ENCODE measurements around the gene NPBWR2.

Gene NPBWR2, protein sequence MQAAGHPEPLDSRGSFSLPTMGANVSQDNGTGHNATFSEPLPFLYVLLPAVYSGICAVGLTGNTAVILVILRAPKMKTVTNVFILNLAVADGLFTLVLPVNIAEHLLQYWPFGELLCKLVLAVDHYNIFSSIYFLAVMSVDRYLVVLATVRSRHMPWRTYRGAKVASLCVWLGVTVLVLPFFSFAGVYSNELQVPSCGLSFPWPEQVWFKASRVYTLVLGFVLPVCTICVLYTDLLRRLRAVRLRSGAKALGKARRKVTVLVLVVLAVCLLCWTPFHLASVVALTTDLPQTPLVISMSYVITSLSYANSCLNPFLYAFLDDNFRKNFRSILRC

DNA sequence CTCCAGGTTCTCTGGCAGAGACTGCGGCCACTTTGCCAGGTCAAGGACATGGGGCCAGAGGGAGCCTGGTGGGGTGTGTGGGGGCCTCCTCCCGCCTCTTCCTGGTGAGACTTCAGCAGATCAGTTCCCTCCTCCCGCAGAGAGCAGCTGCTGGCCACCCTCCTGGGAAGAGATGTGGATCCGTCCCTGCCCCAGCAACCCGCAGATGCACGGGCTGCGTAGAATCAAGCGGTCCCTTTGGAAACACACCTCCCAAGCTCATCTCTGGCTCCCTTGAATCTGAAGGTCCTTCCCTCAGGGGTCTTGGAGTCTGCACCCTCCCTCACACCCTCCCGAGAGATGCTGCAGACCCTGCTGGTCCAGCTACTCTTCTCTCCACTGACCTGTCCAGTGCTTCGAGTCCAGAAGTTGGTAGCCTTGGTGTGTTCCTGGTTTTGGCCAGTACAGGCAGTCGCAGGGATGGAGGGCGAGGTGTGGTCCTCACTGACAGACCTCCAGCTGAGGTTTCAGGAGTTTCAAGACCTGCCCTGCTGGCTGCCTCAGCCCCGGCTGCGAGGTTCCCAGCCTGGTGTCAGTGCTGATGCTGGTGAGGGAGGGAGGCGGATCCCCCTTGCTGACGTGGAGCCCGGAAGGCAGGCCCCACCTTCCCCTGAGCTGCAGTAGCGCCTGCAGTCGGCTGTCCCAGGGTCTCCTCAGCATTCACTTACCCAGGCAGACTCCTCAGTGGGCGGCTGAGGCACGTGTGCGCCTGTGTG lies at the start of gene NPBWR2:
Gene NPBWR2 (minus strand): TSS at position 585 of the 755 bp plus-strand sequence. CDS start 734 bp downstream, outside the sequence.
- no peak for DNase-seq

DNA sequence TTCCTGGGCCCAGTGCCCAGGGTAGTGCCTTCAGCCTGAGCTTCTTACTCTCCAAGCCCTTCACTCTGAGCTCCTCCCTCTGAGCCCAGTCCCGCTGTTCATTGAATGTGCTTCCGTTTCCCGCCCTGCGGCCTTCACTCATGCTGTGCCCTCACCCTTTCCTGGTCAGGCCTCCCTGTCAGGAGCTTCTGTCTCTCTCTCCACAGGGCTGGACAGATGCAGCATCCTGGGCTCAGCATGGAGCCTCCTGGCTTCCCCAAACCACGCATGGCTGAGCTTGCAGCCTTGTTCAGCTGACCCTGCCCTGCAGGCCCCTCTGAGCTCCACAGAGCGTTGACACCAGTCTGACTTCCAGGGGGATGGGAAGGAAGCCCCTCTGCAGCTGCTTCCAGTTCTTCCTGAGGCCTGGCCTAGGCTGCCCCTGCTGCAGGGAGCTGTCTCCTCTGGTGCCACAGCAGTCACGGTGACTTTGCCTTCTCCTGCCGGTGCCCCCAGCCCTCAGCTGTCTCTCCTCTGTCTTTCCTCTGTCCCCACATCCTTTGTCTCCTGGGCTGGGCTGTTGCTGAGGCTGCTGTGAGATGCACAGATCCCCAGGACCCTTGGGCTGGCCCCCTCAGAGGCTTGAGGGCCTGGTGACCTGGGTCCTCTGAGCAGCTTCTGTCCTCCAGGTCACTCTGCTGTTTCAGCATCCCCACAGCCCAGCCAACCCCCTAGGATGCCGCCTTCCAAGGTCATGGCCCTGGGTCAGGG lies 48.9 kb upstream of the NPBWR2 start:
- no peak for DNase-seq

DNA sequence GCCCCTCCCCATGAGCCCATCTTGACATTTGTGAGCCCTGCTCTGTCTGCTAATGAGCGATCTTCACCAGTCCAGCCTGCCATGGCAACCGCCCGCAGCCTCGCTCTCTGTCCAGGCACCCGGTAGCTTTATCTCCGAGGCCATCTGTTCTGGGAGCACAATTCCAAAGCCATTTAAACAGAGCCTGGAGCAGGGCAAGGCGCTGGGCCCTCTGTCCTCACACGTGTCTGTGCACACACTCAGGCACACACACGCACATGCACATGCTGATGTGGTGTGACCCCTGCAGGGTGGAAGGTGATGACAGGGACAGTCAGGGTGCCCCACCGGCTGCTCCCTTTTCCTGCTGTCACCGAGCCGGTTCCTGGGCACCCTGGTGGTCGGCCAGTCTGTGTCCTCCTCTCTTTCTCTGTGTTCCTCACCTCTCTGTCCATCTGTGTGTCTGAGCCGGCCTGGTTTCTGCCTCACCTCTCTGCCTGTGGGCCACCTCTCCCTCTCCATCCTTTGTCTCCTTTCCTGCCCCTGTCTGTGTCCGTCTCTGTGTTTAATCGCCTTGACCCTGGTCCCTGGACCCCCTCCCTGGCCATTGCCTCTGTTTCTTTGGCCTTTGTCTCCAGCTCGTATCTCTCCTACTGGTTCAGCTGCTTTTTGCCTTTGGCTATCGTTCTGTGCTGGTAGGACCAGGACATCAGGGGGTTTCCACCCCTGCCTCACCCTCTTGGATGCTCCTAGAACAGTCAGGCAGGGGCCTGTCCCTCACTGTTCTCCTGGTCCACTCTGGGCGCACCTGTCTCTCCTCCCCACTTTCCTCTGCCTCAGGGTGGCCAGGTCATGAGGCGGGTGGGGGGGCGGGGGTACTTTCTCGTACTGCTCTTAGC lies 48.1 kb upstream of the NPBWR2 start:
- DNase-seq = no peak

DNA sequence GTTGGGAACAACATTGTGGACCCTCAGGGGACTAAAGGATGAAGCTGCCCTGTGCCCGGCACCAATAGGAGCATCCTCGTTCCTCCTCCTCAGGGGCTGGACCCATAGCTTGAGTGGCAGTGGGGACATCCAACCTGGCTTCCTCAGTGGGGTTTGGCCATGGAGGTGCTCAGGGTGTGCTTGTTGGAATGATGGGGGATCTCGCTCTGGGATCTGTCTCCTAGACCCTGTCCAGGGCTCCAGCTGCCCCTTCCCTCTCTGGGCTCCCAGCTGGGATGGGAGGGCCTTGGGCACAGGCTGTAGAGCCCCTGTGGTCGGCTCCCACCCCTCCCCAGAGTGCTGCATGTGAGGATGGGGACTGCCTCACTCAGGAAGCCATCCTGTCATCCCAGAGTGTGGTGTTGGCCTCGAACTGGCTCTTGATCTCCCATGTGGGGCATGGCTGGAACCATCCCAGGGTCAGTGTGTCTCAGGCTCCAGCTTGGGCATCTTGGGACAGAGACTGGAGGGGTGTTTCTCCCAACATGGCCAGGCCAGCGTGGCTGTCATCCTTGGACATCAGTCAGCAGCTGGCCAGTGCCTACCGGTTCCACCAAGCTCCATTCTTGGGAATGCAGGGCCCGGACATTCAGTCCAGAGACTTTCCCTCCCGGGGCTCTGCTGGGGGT lies 47.4 kb upstream of the NPBWR2 start:
- DNase-seq = no peak

DNA sequence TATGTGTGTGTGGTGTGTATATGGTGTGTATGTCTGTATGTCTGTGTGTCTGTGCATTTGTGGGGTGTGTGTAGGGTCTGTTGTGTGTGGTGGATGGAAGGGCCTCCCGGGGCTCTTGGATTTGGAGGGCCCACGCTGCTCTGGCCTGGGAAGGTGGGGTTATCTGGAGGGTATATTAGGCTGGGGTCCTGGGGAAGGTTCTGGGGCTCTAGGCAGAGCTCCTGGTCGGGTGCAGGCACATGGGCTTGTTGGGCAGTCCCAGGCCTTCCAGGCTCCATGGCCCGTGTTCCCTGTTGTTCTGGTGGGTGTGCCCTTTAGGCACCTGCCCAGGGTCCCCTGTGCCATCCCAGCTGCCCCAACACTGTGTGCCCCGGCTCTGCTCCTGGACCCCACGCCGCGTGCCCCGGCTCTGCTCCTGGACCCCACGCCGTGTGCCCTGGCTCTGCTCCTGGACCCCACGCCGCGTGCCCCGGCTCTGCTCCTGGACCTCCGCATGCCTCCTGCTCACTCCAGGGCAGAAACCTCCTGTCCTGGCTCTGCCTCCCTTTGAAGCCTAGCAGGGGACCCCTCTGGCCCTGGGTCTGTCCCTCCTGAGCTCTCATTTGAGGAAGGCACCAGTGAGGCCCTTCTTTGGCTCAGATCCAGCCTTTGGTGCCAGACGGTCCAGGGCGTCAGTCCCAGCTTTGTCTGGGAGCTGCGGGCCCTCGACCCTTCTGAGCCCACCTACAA lies 46.7 kb upstream of the NPBWR2 start:
- DNase-seq = no peak

DNA sequence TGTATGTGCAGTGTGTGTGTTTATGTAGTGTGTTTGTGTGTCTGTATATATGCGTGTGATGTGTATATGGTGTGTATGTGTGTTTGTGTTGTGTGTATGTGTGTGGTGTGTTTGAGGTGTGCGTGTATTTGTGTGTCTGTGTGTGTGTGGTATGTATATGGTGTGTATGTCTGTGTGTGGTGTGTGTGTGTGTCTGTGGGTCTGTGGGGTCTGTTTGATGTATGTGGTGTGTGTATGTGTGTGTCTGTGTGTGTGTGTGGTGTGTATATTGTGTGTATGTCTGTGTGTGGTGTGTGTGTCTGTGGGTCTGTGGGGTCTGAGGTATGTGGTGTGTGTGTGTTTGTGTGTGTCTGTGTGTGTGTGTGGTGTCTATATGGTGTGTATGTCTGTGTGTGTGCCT lies 46.0 kb upstream of the NPBWR2 start:
- no peak for DNase-seq

DNA sequence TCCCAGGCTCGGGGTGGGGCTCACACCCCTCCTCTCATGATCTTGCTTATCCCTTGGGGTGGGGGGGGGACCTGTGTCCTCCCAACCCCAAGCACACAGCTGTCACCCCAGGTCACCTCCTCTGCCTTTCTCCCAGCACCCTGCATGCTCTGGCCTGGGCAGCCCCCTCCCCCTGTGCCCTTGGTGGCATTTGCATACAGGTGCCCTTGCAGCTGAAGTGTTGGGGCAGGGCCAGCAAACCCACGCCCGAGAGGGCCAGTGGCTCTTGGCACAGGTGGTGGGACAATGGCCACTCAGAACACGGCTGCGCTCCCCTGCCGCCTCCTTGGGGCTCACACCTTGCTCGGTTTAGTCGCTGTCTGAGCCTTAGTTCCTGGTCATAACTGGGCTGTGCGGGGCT lies 45.5 kb upstream of the NPBWR2 start:
- DNase-seq = no peak

DNA sequence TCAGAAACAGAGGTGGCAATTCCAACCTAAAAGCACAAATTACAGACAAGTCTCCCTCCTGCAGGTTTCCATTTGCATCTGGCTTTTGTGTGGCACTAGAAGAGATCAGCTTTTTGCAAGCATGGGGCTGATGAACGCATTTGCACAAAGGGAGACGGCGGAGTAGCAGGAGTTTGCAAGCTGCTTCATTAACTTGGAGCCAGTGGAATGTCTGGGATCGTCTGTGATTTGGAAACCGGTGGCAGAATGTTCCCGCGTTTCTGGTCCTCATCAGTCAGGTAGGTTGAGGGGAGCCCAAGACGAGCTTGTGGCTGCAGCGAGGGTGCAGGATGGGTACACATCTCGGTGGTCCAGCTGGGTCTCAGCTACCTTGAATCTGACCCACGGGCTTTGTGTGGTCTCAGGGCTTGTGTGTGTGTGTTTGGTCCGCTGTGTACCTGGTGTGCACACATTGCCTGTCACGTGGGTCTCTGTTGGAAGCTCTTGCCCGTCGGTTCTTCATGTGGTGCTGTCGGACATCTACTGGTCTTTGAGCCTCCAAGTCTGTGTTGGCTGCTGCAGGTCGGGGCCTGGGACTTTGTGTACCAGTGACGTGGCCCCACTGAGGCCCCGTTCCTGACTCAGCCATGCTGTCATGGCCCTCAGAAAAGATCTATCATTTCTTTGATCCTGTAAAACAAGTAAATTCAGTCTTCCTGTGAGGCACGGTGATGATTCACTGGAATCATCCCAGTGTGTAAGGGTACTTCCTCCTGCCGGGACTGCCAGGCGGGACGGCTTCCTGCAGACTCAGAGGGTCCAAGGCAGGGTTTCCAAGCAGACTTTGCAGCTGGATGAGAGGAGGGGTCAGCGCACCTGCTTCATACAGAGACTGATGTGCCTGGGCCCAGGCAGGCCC lies 44.5 kb upstream of the NPBWR2 start:
- DNase-seq = no peak

DNA sequence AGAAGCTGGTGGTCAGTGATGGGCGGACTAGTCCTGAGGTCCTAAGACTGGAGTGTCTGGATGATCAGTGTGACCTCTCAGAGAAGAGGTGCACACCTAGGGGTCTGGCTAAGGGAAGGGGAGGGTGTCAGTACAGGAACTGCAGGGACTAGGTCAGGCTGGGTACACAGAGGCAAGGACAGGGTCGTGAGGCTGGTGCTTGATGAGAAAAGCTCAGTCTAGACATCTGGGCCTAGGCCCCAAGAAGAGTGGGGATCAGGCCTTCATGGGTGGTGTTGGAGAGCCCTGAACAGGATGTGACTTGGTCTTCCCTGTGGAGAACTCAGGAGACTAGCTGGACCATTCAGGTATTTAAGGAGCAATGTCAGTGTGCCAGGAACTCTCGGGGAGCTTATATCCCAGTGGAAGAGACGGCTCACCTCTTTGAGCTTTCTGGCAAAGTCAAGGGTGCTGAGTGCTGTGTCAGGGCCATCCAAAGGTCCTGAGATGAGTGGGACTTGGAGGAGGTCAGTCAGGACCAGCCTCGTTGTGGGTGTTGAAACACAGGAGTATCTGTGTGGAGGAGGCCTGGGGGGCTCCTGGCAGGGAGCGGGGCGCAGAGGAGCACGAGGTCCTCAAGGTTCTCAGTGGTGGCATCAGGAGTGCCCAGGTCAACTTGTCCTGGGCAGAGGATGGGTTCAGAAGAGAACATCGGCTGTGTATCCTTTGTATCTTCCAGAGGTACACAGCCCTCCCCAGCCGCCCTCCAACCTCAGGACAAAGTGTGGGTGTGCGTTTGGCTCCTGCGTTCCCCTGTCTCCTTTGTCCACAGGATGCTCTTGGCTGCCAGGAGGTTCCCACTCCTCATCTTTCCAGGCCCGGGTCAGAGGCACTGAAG lies 43.6 kb upstream of the NPBWR2 start:
- no peak for DNase-seq

DNA sequence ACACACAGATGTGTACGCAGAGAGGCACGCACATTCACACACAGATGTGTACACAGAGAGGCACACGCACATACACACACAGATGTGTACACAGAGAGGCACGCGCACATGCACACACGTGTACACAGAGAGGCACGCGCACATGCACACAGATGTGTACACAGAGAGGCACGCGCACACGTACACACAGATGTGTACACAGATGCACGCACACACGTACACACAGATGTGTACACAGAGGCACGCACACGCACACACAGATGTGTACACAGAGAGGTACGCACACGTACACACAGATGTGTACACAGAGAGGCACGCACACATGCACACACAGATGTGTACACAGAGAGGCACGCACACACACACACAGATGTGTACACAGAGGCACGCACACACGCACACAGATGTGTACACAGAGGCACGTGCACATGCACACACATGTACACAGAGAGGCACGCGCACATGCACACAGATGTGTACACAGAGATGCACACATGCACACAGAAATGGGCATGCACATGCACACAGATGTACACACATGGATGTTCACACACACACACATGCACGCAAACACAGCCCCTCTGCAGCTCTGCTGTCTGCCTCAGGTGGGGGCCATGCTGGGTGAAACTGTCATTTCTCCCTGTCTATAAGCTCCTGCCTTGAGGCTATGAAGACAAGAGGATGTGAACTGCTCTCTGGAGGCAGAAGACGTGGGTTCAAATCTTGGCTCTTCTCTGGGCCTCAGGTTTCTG lies 42.6 kb upstream of the NPBWR2 start:
- no peak for DNase-seq

DNA sequence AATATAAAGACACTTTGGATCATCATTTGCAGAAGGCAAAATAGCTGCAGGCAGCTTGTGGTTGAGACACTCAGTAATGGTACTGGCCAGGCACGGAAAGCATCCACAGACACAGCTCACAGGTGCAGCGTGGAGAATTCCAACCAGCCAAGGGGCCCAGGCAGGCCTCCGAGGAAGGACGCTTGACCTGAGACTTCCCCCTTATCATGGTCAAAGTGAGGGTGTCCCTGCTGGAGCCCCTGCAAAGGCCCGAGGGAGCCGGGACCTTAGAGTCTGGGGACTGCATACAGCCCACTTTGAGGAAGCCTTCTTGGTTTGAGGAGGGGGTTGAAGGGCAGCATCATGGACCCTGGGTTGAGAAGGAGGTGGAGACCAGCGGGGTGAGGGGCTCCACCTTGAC lies 41.8 kb upstream of the NPBWR2 start:
- no peak for DNase-seq

DNA sequence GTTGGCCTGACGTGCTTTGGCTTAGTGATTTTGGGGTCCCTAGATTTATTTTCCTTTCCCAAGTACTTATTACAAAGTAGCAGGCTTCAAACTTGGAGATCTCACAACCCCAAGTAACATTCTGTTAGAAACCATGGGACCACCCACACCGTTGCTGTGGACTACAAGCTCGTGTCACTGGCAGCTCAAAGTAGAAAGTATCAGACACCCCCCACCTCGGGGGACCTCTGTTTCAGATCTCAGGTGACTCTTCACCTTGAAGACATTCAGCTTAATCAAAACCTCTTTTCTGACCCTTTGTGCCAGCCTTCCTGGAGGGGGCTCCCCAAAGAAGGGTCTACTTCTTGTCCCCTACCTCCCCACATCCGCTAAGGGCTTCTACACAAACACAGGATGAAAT lies 41.2 kb upstream of the NPBWR2 start:
- no peak for DNase-seq

DNA sequence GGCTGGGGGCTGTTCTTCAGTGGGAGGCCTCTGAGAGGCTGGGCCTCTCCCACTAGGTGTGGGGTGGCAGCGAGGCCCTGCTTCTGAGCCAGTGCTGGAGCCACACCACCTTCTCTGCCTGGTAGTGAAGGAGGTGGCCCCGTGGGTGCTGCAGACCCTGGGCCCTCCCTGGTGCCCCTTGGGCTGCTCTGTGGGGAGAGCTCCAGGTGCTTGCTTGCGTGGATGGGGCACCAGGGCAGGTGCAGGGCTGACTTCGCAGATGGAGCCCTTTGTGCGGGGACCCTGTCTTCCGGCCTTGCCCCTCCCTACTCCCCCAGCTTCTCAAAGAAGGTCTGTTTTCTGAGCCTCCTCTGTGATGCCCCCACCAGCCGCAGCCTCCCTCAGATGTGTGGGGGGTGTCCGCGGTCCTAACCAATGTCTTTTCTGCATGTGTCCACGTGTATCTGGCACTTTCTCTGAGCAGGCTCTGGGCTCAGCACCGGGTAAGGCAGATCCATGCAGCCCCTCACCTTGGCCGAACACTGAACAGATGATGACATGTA lies 39.6 kb upstream of the NPBWR2 start:
- no peak for DNase-seq

DNA sequence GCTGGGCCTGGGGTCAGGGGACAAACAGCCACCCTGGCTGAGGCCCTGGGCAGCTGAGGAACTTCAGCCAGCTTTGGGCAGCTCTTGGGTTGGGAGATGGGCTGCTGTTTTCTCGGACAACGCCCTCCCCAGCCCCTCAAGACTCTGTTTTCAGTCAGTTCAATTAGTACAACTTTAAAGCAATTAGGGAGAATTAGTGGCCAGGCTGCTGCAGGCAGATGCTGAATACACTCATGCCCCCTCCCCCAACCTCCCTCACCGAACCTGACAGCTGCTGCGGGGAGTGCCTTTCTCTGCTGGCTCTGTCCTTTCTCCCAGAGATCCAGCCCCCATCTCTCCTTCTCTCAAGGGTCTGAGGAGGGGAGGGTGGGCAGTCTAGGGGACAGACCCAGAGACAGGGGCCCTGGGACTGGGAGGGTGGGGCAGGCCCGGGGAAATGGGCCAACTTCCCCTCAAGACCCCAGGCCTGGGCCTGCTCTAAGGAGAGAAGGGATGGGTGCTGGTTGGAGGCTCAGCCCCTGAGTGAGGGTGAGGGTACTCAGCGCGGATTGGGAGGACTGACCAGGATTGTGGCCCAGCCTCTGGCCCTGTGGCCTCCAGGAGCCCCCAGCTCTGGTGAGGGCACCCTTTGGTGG lies 39.1 kb upstream of the NPBWR2 start:
- DNase-seq = no peak

DNA sequence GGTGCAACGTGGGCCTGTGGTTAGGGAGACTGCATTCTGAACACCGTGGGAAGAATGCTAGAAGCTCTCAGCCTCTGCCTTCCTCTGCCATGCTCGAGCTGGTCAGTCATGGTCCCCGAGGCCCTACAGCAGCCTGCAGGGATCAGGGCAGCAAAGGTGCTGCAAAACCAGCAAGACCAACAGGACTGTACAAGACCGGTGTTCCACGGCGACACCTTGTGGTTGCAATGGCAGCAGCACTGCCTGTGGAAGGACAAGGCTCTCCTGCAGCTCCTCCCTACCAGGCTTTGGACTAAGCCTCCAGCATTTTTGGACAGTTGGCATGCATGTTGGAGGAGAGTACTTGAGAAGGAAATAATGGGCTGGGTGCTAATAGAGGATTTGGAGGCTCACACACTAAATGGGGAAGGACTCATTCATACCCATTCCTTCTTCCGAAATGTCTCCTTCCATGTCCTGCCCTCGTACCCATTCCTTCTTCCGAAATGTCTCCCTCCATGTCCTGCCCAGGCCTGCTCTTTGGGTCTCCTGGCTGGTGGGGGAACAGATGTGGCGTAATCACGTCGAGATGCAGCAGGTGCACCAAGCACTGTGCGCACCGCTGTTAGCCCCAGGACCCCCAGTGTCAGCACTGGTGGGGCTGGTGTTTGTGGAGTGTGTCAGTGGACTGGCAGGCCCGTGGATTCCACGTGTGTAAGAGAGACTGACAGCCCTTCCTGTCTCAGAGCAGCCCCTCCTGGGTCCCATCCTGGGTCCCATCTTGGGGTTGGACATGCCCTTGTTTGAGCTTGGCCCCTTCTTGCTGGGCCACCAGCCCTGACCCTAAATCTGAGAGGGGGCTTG lies 38.3 kb upstream of the NPBWR2 start:
- no peak for DNase-seq

DNA sequence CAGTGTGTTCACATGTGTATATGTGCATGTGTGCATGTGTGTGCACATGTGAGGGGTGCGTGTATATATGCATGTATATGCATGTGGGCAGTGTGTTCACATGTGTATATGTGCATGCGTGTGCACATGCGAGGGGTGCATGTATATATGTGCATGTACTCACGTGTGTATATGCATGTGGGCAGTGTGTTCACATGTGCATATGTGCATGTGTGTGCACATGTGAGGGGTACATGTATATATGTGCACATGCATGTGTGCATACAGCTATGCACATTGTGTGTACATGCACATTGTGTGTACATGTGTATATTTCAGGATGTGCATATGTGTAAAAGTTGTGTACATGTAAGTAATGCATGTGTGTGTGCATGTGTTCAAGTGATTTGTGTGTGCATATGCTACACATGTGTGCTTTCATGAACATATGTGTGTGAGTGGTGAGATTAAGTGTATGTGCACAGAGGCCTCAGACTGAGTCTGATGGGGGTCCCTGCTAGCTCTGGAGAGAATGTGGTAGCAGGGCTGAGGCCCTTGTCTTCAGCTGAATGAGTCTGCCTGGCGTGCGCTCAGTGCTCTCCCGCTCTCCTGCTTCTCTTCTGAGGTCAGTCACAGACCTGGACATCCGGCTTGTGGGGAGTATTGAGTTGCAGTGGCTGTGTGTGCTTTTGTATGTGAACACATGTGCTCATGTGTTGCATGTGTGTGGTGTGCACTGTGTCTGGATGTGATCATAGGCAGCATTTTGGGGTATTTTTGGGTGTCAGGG lies 37.0 kb upstream of the NPBWR2 start:
- no peak for DNase-seq

Measured in stimulated activated CD4-positive, alpha-beta T cell treated with anti-CD3 and anti-CD28 coated beads, Interleukin-12 subunit alpha, Interleukin-12 subunit beta, amount 100 ng/mL, for 4 hours (primary cell).